IMR-90 (cell line): ENCODE results near the gene ACADS. TPM values are rescaled to one million over a fixed set of nuclear protein-coding genes. Genes with fewer than 3 reads are reported as not detected.

Source experiments
- ATAC-seq: fragments of 200-7000 bp; cut with Tn5 transposase; 2 replicates; pipeline ENCODE4 v1.9.1; 2020; ENCODE audit warnings: low read depth, mild to moderate bottlenecking, moderate library complexity
- BruUV-seq: library from RNA; stranded (reverse); fragments of 400-500 nt; replicated peaks from 2 replicates; lab custom pipeline; 2021; lab: Mats Ljungman, UMichigan
- CTCF ChIA-PET: fragments of 300-600 bp; formaldehyde crosslinking; extraction: SDS; loops from one replicate; lab custom pipeline; 2021; ENCODE audit warnings: antibody characterized with exemption; lab: Yijun Ruan, JAX
- POLR2A ChIA-PET: fragments of 300-600 bp; sonication (Branson Sonifier 250); formaldehyde crosslinking; loops from one replicate; lab custom pipeline; 2022; ENCODE audit warnings: antibody characterized with exemption; ENCODE audit not compliant: unreplicated experiment; lab: Charles Lee
- DNase-seq: peaks from one replicate; pipeline ENCODE4 v3.0.0; 2013
- H2AFZ ChIP-seq: replicated peaks from 2 replicates; pipeline ENCODE3; 2013; ENCODE audit warnings: low read length, mild to moderate bottlenecking; ENCODE audit not compliant: poor library complexity
- H2AK5ac ChIP-seq: 2 replicates; pipeline ENCODE4 v1.6.1; 2013; ENCODE audit warnings: low read depth, low read length, inconsistent platforms
- H2AK9ac ChIP-seq: replicated peaks from 2 replicates; pipeline ENCODE3; 2013; ENCODE audit warnings: mild to moderate bottlenecking, low read depth, low read length, moderate library complexity; ENCODE audit not compliant: poor library complexity
- H2BK120ac ChIP-seq: 2 replicates; pipeline ENCODE4 v1.6.1; 2013; ENCODE audit warnings: low read depth, low read length, inconsistent platforms
- H2BK15ac ChIP-seq: 3 replicates; pipeline ENCODE4 v1.6.1; 2013; ENCODE audit warnings: low read depth, low read length, inconsistent platforms
- H2BK20ac ChIP-seq: 2 replicates; pipeline ENCODE4 v1.6.1; 2013; ENCODE audit warnings: low read depth, mild to moderate bottlenecking, inconsistent platforms, low read length, moderate library complexity
- H2BK5ac ChIP-seq: 2 replicates; pipeline ENCODE4 v1.6.1; 2013; ENCODE audit warnings: mild to moderate bottlenecking, low read depth, low read length, inconsistent platforms; ENCODE audit not compliant: poor library complexity, severe bottlenecking
- H3K14ac ChIP-seq: replicated peaks from 2 replicates; pipeline ENCODE4 v1.6.1; 2013; ENCODE audit warnings: low read depth, low read length, inconsistent platforms
- H3K18ac ChIP-seq: 2 replicates; pipeline ENCODE4 v1.6.1; 2013; ENCODE audit warnings: low read depth, low read length, control low read depth
- H3K23ac ChIP-seq: 2 replicates; pipeline ENCODE4 v1.6.1; 2013; ENCODE audit warnings: low read depth, low read length, inconsistent platforms
- H3K27ac ChIP-seq: 2 replicates; pipeline ENCODE4 v1.5.1; 2013; ENCODE audit warnings: mild to moderate bottlenecking, control low read depth, low read length; ENCODE audit not compliant: insufficient read depth
- H3K27me3 ChIP-seq: 2 replicates; pipeline ENCODE4 v1.6.1; 2013; ENCODE audit warnings: low read length; ENCODE audit not compliant: control insufficient read depth, insufficient read depth
- H3K36me3 ChIP-seq: 2 replicates; pipeline ENCODE4 v1.6.1; 2013; ENCODE audit warnings: low read length, mixed read lengths; ENCODE audit not compliant: control insufficient read depth, insufficient read depth
- H3K4ac ChIP-seq: 2 replicates; pipeline ENCODE4 v1.6.1; 2013; ENCODE audit warnings: low read depth, low read length, inconsistent platforms
- H3K4me1 ChIP-seq: 2 replicates; pipeline ENCODE4 v1.6.1; 2013; ENCODE audit warnings: low read length, mixed read lengths; ENCODE audit not compliant: control insufficient read depth, insufficient read depth
- H3K4me2 ChIP-seq: 2 replicates; pipeline ENCODE4 v1.6.1; 2013; ENCODE audit warnings: low read depth, mild to moderate bottlenecking, control low read depth, low read length, moderate library complexity
- H3K4me3 ChIP-seq: 2 replicates; pipeline ENCODE4 v1.5.1; 2013; ENCODE audit warnings: low read depth, mild to moderate bottlenecking, control low read depth, low read length, moderate library complexity; ENCODE audit not compliant: insufficient read depth
- H3K56ac ChIP-seq: 2 replicates; pipeline ENCODE4 v1.6.1; 2013; ENCODE audit warnings: low read length, inconsistent platforms; ENCODE audit not compliant: insufficient read depth; ENCODE audit errors: extremely low read depth
- H3K79me1 ChIP-seq, 2 experiments: 2 replicates each; pipeline ENCODE4 v1.6.1; 2013; ENCODE audit warnings: low read length in 2 of 2, inconsistent platforms in 1 of 2, low read depth in 1 of 2
- H3K9ac ChIP-seq: 2 replicates; pipeline ENCODE4 v1.6.1; 2013; ENCODE audit warnings: low read depth, low read length, control low read depth
- H3K9me1 ChIP-seq: 2 replicates; pipeline ENCODE4 v1.6.1; 2013; ENCODE audit warnings: low read length, inconsistent platforms; ENCODE audit not compliant: insufficient read depth
- H3K9me3 ChIP-seq: 2 replicates; pipeline ENCODE4 v1.6.1; 2013; ENCODE audit warnings: low read length; ENCODE audit not compliant: control insufficient read depth, insufficient read depth
- H4K20me1 ChIP-seq: 2 replicates; pipeline ENCODE4 v1.6.1; 2013; ENCODE audit warnings: low read length, inconsistent platforms; ENCODE audit not compliant: insufficient read depth
- H4K5ac ChIP-seq: 2 replicates; pipeline ENCODE4 v1.6.1; 2013; ENCODE audit warnings: mild to moderate bottlenecking, low read depth, low read length, control low read depth
- H4K8ac ChIP-seq, 2 experiments: 2 replicates each; pipeline ENCODE4 v1.6.1; 2013; ENCODE audit warnings: low read depth in 2 of 2, low read length in 2 of 2, control low read depth in 1 of 2, inconsistent platforms in 1 of 2
- H4K91ac ChIP-seq: 2 replicates; pipeline ENCODE4 v1.6.1; 2013; ENCODE audit warnings: low read depth, low read length, inconsistent platforms; ENCODE audit not compliant: insufficient read depth
- BHLHE40 ChIP-seq: fragments of 150-350 bp; IDR thresholded peaks from 2 replicates; pipeline ENCODE4 v1.6.1; 2016; ENCODE audit warnings: mild to moderate bottlenecking, low read depth, low read length
- CEBPB ChIP-seq: IDR thresholded peaks from 2 replicates; pipeline ENCODE4 v1.6.1; 2012; ENCODE audit warnings: low read depth, low read length, improper control_type of control experiment
- CHD1 ChIP-seq: IDR thresholded peaks from 2 replicates; pipeline ENCODE4 v1.6.1; 2012; ENCODE audit warnings: low read depth, low read length, improper control_type of control experiment
- ELK1 ChIP-seq: fragments of 150-350 bp; IDR thresholded peaks from 2 replicates; pipeline ENCODE4 v1.6.1; 2016; ENCODE audit warnings: low read depth, mild to moderate bottlenecking, low read length, moderate library complexity, borderline replicate concordance
- FOS ChIP-seq: fragments of 150-350 bp; IDR thresholded peaks from 2 replicates; pipeline ENCODE4 v1.6.1; 2016; ENCODE audit warnings: low read depth, low read length
- MAFK ChIP-seq: IDR thresholded peaks from 2 replicates; pipeline ENCODE4 v1.6.1; 2012; ENCODE audit warnings: low read depth, low read length, improper control_type of control experiment
- MAZ ChIP-seq: IDR thresholded peaks from 2 replicates; pipeline ENCODE4 v1.6.1; 2012; ENCODE audit warnings: low read depth, mild to moderate bottlenecking, low read length, improper control_type of control experiment, moderate library complexity, borderline replicate concordance
- MXI1 ChIP-seq: IDR thresholded peaks from 2 replicates; pipeline ENCODE4 v1.6.1; 2012; ENCODE audit warnings: low read depth, mild to moderate bottlenecking, low read length, moderate library complexity, borderline replicate concordance
- NFE2L2 ChIP-seq: fragments of 150-350 bp; IDR thresholded peaks from 2 replicates; pipeline ENCODE4 v1.6.1; 2016; ENCODE audit warnings: low read depth, mild to moderate bottlenecking, low read length
- POLR2A ChIP-seq: IDR thresholded peaks from 2 replicates; pipeline ENCODE4 v1.6.1; 2012; ENCODE audit warnings: mild to moderate bottlenecking, low read depth, low read length
- RAD21 ChIP-seq: IDR thresholded peaks from 2 replicates; pipeline ENCODE4 v1.6.1; 2012; ENCODE audit warnings: low read length, improper control_type of control experiment
- RCOR1 ChIP-seq: IDR thresholded peaks from 2 replicates; pipeline ENCODE4 v1.6.1; 2012; ENCODE audit warnings: mild to moderate bottlenecking, low read length, improper control_type of control experiment; ENCODE audit not compliant: insufficient replicate concordance
- RFX5 ChIP-seq: IDR thresholded peaks from 2 replicates; pipeline ENCODE4 v1.8.0; 2012; ENCODE audit warnings: low read depth, mild to moderate bottlenecking, low read length, moderate library complexity
- SMC3 ChIP-seq: fragments of 150-350 bp; IDR thresholded peaks from 2 replicates; pipeline ENCODE4 v1.6.1; 2016; ENCODE audit warnings: low read depth, mild to moderate bottlenecking, antibody characterized with exemption, low read length, moderate library complexity
- USF2 ChIP-seq: fragments of 150-350 bp; IDR thresholded peaks from 2 replicates; pipeline ENCODE4 v1.6.1; 2017; ENCODE audit warnings: mild to moderate bottlenecking, antibody characterized with exemption, low read length, low read depth
- WGBS, 2 experiments: methylation state at CpG; one replicate each; pipeline versions ENCODE4 v1.1.5 to v1.1.7; 2013; ENCODE audit warnings: missing lambda C conversion rate in 2 of 2; ENCODE audit not compliant: insufficient read length in 1 of 2; ENCODE audit errors: extremely low coverage in 2 of 2; 5-methylcytosine and 5-hydroxymethylcytosine counted together
- dilution Hi-C: fragments of 300-500 bp; cut with HindIII; formaldehyde crosslinking; loops from one replicate; pipeline ENCODE4 v1.14.3; 2018; ENCODE audit warnings: low sequenced_read_pairs; ENCODE audit not compliant: unreplicated experiment
- in situ Hi-C: fragments of 300-500 bp; cut with MboI; formaldehyde crosslinking; loops from 3 replicates; pipeline ENCODE4 v1.14.3; 2019; ENCODE audit warnings: low sequenced_read_pairs, inconsistent platforms, mixed read lengths
- intact Hi-C: fragments of 100-400 bp; cut with micrococcal nuclease; formaldehyde crosslinking; loops from 2 replicates; pipeline ENCODE4 v1.10.0; 2022
- polyA plus RNA-seq, 3 experiments: library from polyadenylated mRNA; depleted of rRNA; stranded (reverse); fragments of >200 nt; gene quantifications; 2 replicates each; pipeline ENCODE4 v1.2.3, GENCODE V29; 2012; ENCODE audit warnings: low replicate concordance in 1 of 3
- total RNA-seq: library from RNA; depleted of rRNA; stranded (reverse); fragments of >200 nt; gene quantifications from 2 replicates; pipeline ENCODE4 v1.2.3, GENCODE V29; 2012
- TF ChIP-seq, protein P1 (sequence below): conservative IDR thresholded peaks from 2 replicates; pipeline ENCODE4 v1.5.1; 2012; ENCODE audit warnings: mild to moderate bottlenecking, low read depth, low read length, improper control_type of control experiment

ACADS gene
- total and polyA plus RNA-seq, 2 of the 4 experiments (the other 2 are of a cell fraction), result 2.9 to 5.5 TPM

- Histone ChIP-seq H4K8ac (no peak overlapping the region), H3K14ac (no peak overlapping the region), H3K4me2 (no peak overlapping the region), H3K9ac (no peak overlapping the region), H3K27ac (no peak overlapping the region), H4K91ac (no peak overlapping the region), H2BK20ac (no peak overlapping the region), H2BK120ac (no peak overlapping the region), H3K9me3 (peaks cover 3% of the 10 kb centered on the region; the same call in 1 of the 2 replicates), H4K5ac (no peak overlapping the region), H2AK9ac (no peak overlapping the region), H3K27me3 (peaks cover 6% of the 10 kb centered on the region; the same call in 1 of the 2 replicates), H2AK5ac (no peak overlapping the region), H3K56ac (no peak overlapping the region), H3K79me1 (no peaks in the 10 kb centered on the region), H3K23ac (no peak overlapping the region), H3K9me1 (no peaks in the 10 kb centered on the region), H2BK15ac (no peak overlapping the region), H2AFZ (peak overlapping the region; percentile 58), H3K4me1 (no peaks in the 10 kb centered on the region), H3K4ac (no peak overlapping the region), H3K4me3 (no peak overlapping the region), H4K20me1 (no peaks in the 10 kb centered on the region), H3K36me3 (no peaks in the 10 kb centered on the region), H3K18ac (no peak overlapping the region), H2BK5ac (no peak overlapping the region)
- WGBS, 2 experiments, result 93% methylated on average over 5 of the region's 9 CpGs; no CpG with 5 or more reads in 1 of the 2 experiments
- CTCF ChIA-PET, result interaction anchor here (0.6 kb wide), 1 partner anchor 35 kb away, joined by 8 read pairs; no protein-coding TSS in a partner anchor
- DNase-seq, result no peak
- POLR2A ChIA-PET, result no interaction called here
- no peak for ATAC-seq
- no TSS peak for BruUV-seq
- in situ Hi-C loops, result no loop called here
- no peak for TF ChIP-seq ELK1
- TF ChIP-seq RFX5, result no peak
- TF ChIP-seq NFE2L2, result no peak
- TF ChIP-seq, protein P1, sequence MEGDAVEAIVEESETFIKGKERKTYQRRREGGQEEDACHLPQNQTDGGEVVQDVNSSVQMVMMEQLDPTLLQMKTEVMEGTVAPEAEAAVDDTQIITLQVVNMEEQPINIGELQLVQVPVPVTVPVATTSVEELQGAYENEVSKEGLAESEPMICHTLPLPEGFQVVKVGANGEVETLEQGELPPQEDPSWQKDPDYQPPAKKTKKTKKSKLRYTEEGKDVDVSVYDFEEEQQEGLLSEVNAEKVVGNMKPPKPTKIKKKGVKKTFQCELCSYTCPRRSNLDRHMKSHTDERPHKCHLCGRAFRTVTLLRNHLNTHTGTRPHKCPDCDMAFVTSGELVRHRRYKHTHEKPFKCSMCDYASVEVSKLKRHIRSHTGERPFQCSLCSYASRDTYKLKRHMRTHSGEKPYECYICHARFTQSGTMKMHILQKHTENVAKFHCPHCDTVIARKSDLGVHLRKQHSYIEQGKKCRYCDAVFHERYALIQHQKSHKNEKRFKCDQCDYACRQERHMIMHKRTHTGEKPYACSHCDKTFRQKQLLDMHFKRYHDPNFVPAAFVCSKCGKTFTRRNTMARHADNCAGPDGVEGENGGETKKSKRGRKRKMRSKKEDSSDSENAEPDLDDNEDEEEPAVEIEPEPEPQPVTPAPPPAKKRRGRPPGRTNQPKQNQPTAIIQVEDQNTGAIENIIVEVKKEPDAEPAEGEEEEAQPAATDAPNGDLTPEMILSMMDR, result no peak
- no peak for TF ChIP-seq BHLHE40
- TF ChIP-seq MAZ, result no peak
- no peak for TF ChIP-seq POLR2A
- no peak for TF ChIP-seq CEBPB
- TF ChIP-seq MXI1, result no peak
- no peak for TF ChIP-seq RAD21
- no peak for TF ChIP-seq FOS
- no peak for TF ChIP-seq RCOR1
- TF ChIP-seq USF2, result no peak
- no peak for TF ChIP-seq SMC3
- TF ChIP-seq CHD1, result no peak
- TF ChIP-seq MAFK, result no peak
- dilution Hi-C loops, result no loop called here
- intact Hi-C loops, result no loop called here
Measured at GRCh38 chr12:120751389-120751788, 25.8 kb downstream of the ACADS start.
